GM13976 (cell line): ENCODE data around the gene SEC22B.
"Not testable (repeated sequence)": the region's sequence is repeated elsewhere in the genome, so short reads cannot be mapped to it uniquely, and the experiment has no call there.

ENCODE experiments used
- DNase-seq: peaks from one replicate; pipeline ENCODE4 v3.0.0; 2012; ENCODE audit warnings: low spot score
- in situ Hi-C: fragments of 300-500 bp; cut with MboI; formaldehyde crosslinking; loops from one replicate; pipeline ENCODE4 v1.12.0; 2022; ENCODE audit warnings: low sequenced_read_pairs, mixed read lengths, inconsistent platforms; ENCODE audit not compliant: unreplicated experiment
- TF ChIP-seq, protein P1 (sequence below): IDR thresholded peaks from 2 replicates; pipeline ENCODE4 v1.5.1; 2012; ENCODE audit warnings: borderline replicate concordance, mild to moderate bottlenecking; ENCODE audit not compliant: insufficient read depth; ENCODE audit errors: extremely low read depth, missing control alignments, control extremely low read depth

The SEC22B gene

GRCh38 chr1:120176092-120176855 is at the start of gene SEC22B:
Gene SEC22B, minus strand, starts transcription at chr1:120176520. Its CDS starts 139 bp downstream, at chr1:120176381.
- peak; percentile 89 for DNase-seq
- in situ Hi-C loops: no loop called here
- TF ChIP-seq, protein P1, sequence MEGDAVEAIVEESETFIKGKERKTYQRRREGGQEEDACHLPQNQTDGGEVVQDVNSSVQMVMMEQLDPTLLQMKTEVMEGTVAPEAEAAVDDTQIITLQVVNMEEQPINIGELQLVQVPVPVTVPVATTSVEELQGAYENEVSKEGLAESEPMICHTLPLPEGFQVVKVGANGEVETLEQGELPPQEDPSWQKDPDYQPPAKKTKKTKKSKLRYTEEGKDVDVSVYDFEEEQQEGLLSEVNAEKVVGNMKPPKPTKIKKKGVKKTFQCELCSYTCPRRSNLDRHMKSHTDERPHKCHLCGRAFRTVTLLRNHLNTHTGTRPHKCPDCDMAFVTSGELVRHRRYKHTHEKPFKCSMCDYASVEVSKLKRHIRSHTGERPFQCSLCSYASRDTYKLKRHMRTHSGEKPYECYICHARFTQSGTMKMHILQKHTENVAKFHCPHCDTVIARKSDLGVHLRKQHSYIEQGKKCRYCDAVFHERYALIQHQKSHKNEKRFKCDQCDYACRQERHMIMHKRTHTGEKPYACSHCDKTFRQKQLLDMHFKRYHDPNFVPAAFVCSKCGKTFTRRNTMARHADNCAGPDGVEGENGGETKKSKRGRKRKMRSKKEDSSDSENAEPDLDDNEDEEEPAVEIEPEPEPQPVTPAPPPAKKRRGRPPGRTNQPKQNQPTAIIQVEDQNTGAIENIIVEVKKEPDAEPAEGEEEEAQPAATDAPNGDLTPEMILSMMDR: no peak

DNA sequence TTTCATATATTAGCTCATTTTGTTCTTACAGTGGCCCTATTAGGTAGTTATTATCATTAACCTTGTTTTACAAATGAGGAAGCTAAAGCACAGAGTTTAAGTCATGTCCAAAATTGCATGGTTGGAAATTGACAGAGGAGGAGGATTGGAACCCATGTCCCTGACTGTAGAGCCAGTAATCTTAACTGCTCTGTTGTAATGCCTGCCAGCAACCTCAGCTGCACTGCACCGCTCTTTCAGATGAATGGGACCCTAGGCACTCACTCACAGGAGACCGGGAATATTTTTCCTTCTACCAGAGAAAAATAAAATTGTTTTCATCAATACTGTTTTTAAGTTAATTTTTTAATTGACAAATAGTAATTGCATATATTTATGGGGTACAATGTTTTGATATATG is 41.6 kb upstream of the SEC22B start:
- DNase-seq, in situ Hi-C loops: not testable (repeated sequence)

DNA sequence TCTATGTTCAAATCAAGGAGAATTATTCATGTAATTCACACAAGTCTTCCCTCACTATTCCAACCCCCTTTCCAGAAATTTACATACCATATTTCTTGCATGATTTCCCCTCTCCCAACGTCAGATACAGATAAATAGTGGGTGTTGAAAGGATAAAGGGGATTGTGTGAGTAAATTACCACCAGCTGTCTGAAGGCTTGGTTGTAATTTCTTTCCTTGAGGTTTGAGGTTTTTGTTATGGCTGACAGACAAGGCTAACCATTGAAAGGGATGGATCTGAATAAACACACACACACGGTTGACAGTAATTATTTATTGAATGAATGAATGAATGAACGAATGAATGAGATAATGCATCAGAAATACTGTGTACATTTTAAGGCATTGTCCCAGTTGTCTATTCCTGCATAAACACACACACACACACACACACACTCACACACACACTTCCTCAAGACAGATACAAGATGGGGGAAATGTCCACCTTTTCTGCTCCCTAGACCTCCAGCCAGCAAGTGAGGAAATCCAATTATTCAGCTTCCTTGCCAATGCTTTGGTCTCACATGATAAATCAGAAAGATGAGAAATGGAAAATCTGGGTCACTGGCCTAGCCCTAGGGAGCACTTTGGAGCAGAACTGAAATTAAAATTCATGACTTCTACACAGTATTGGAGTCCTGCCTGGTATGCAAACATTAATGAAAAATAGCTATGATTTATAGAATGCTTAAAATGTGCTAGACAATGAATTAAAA is 41.0 kb upstream of the SEC22B start:
- DNase-seq, in situ Hi-C loops: not testable (repeated sequence)

DNA sequence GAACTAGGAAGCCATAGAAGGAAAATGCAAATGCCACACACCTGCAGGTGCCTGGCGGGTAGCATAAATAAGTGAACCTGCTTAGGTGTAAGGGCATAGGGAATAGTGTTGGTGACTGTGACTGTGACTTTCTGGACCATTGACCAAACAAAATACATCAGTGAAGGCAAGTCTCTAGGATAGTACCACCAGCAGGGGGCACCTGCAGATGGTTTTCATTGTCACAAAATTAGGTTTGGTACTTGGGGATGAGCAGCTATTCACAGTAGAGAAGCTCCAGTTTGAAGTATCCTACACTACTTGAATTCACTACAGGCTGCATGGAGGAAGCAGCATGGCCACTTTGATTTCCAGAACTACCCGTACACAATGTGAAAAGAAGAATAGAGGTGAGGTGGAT is 37.3 kb upstream of the SEC22B start:
- in situ Hi-C loops, DNase-seq: not testable (repeated sequence)

DNA sequence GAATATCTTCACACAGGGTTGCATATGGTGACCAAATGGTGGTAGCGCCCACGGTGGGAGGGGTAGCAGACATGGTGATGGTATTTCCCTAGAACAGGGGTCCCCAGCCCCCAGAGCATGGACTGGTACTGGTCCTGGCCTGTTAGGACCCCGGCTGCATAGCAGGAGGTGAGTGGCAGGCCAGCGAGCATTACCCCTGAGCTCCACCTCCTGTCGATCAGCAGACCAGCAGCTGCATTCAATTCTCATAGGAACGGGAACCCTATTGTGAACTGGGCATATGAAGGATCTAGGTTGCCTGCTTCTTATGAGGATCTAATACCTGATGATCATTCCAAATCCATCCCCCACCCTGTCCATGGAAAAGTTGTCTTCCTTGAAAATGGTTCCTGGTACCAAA is 34.4 kb upstream of the SEC22B start:
- in situ Hi-C loops, DNase-seq: not testable (repeated sequence)

- in situ Hi-C loops, DNase-seq: not testable (repeated sequence)
Observed at GRCh38 chr1:120196863-120197775, 20.8 kb upstream of the SEC22B start.

DNA sequence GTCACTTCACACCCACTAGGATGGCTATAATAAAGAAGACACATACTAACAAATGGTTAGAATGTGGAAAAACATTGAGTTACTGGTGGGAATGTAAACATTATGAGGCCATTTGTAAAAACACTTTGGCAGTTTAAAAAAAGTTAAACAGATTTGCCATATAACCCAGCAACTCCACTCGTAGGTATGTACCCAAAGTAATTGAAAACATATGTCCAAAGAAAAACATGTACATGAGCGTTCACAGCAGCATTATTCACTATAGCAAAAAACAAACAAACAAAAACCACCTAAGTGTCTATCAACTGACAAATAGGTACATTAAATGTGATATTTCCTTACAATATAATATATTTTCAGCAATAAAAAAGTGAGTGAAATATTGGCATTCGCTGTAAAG is 12.3 kb upstream of the SEC22B start:
- in situ Hi-C loops, DNase-seq: not testable (repeated sequence)

- in situ Hi-C loops, DNase-seq: not testable (repeated sequence)
Observed at GRCh38 chr1:120182176-120182707, 5.9 kb upstream of the SEC22B start.

GRCh38 chr1:120179811-120180690 is 3.7 kb upstream of the SEC22B start:
- DNase-seq: peak; percentile 3
- in situ Hi-C loops: not testable (repeated sequence)

DNA sequence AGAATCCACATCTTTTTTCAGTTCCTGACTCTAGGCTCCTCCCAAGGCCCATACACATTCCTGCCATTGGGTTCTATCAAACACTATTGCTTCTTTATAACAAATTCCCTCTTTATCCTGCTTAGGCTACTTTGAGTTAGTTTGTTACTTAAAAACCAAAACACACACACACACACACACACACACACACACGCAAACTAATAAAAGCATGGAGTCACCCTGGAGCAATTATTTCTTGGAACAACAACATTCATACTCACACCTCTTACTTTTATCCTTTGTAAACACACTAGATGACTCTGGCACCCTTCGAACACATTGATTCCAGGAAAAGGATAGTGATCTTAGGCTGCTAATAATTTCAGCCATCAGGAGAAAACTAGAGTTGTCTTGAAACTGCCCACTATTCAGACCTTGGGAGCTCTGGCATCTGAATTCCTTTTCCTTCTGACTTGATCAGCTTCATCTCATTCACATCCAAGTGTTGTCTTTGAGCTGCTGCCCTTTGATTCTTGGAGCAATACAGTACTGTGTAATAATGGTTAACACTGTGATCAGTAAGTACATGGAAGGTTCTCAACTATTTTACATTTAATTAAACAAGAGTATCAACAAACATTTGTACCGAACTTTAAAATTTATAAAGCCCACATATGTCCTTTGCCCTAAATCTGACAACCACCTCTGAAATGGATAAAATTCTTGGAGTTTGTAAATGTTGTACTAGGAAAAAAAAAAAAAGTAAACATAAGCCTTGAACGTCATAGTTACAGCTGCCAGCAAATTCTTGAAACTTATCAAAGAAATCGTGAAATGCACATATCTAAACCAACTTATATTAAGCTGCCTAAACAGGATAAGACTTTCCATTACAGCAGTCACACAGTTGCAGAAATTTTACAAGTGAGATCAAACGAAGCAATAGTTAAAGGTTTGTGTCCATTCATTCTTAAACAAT is 2.8 kb upstream of the SEC22B start:
- in situ Hi-C loops: no loop called here
- DNase-seq: peak; percentile 11

GRCh38 chr1:120178058-120178457 is 1.7 kb upstream of the SEC22B start:
- DNase-seq, in situ Hi-C loops: not testable (repeated sequence)

More for the DNA sequence above, 2.8 kb upstream of the SEC22B start:
- TF ChIP-seq, protein P1: no peak

DNA sequence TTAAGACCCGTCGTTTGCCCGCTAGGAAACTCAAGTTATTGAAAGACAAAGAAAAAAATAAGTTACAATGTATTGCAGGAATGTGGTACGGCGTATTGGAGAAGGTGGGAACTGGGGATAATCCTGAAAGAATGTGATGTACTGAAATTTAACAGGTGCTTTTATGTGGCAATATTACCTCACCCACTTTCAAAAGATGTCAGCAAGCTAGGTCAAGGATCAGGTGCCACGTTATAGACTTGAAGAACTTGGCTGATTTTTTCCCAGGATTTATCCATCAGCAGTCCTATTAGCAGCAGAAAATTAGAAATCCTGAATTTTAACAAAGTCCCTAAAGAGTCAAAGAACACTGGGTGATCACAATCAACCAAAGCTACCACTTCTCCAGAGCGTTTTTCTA is 632 bp downstream of the SEC22B start:
- in situ Hi-C loops: not testable (repeated sequence)

DNA sequence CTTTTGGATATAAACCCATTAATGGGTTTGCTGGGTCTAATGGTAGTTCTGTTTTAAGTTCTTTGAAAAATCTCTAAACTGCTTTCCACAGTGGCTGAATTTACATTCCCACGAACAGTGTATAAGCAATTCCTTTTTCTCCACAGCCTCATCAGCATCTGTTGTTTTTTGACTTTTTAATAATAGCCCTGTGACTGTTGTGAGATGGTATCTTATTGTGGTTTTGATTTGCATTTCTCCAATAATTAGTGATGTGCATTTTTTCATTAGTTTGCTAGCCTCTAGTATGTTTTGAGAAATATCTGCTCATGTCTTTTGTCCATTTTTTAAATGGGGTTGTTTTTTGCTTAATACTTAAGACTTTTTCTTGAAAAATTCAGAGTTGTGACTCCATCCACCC is 11.6 kb downstream of the SEC22B start:
- in situ Hi-C loops, DNase-seq: not testable (repeated sequence)

More for the DNA sequence above, 632 bp downstream of the SEC22B start:
- DNase-seq: peak; percentile 15
